GM03348 (cell line): ENCODE data around the gene INF2.

Experiments used
- DNase-seq: peaks from one replicate; pipeline ENCODE4 v3.0.0; 2012; ENCODE audit warnings: low spot score

Gene INF2

GRCh38 chr14:104770851-104771272 lies 81.4 kb downstream of the INF2 start:
- DNase-seq = peak; percentile 36

DNA sequence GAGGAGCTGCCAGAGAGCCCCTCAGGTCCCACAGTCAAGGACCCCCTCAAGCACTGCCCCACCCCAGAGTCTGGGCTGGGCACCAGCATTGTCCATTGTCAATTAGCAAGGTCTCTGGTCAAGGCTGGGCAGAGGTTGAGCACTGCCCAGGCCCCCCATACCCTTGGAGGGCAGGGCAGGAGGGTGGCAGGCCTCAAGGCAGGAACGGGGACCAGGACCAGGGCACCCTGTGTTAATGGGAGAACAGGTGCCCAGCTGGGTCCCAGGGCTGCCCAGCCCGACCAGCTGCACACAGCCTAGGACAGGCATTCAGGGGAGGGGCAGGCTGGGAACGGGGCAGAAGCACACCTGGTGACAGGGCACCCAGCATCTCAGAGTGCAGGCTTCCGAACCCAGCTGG lies 82.0 kb downstream of the INF2 start:
- no peak for DNase-seq
